Iris pigment epithelial cell (primary cell): ENCODE results near the gene LAMTOR2.
"Not testable (repeated sequence)": the region's sequence is repeated elsewhere in the genome, so short reads cannot be mapped to it uniquely, and the experiment has no call there.

Source experiments
- DNase-seq: peaks from one replicate; pipeline ENCODE4 v3.0.0-alpha.2; 2011; ENCODE audit warnings: low read depth

The LAMTOR2 gene

DNA sequence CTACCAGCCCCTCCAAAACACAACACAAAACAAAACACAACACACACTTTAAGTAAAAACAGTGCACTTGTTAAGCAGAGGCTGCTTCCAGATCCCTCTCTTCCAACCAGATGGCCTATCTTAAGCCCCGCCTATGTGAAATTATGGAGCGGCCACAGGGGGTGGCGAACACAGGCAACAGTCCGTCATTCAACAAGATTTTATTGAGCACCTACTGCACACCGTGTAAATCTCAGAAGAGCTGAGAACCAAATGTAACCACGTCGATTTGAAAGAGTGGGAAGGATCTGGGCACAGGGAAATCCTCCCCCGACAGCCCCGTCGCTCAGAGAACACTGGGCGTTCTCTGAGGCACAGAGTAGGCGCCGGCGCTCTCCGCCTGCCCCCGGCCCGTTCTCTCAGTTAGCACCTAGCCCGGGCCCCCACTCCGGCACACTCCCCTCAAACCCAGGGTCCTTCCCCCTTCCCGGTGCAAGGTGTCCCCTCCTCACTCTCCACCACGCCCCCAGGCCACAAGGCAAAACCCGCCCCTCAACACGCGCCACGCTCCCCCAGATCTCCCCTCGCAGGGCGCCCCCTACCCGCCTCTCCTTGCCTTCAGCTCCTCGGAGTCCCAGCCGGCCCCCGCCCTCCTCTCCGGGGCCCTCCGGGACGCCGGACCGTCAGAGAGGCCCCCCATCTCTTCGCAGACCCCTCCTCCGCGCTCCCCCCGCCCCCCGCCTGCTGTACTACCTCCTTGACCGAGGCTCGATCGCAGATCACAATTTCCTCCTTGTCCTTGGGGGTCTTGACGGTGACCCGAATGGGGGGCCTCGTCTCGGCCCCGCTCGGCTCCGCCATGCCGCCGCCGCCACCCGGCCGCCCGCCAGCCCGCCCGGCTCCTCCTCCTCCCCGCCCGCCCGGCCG is 1.5 kb upstream of the LAMTOR2 start:
- DNase-seq = peak; percentile 84

DNA sequence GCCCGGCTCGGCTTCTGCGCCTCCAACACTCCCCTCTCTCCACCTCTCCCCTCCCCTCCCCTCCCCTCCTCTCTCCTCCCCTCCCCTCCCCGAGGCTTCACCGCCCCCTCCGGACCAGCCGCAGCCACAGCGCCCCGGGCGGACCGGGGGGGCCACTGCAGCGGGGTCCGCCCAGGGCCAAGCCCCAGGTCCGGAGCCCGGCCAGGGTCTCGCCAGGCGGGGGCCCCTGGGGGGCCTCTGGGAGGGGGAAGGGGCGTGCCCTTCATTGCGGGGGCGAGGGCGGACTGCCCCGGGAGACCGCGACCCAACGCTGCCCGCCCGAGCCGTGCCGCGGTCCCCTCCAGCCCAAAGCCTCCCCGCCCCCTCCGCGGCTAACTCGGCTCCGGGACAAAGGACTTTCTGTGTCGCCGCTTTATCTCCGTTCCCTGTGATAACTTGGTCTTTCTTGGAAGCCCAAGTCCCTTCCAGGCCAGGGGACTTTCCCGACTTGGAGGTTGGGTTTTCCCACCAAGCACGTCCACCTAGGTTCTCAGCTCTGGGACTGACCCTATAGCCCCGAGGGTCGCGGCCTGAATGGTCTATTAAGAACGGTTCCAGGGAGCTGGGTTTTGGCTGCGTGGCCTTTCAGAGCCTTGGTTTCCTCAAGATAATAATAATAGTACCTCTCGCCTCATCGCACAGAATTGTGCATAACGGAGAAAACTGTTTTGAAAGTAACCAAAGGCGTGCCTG is 648 bp upstream of the LAMTOR2 start, which contains the start of gene UBQLN4:
UBQLN4 (minus strand) TSS at position 31 of the 732 bp plus-strand sequence. CDS start 97 bp downstream, outside the sequence.
- peak; percentile 85 for DNase-seq

DNA sequence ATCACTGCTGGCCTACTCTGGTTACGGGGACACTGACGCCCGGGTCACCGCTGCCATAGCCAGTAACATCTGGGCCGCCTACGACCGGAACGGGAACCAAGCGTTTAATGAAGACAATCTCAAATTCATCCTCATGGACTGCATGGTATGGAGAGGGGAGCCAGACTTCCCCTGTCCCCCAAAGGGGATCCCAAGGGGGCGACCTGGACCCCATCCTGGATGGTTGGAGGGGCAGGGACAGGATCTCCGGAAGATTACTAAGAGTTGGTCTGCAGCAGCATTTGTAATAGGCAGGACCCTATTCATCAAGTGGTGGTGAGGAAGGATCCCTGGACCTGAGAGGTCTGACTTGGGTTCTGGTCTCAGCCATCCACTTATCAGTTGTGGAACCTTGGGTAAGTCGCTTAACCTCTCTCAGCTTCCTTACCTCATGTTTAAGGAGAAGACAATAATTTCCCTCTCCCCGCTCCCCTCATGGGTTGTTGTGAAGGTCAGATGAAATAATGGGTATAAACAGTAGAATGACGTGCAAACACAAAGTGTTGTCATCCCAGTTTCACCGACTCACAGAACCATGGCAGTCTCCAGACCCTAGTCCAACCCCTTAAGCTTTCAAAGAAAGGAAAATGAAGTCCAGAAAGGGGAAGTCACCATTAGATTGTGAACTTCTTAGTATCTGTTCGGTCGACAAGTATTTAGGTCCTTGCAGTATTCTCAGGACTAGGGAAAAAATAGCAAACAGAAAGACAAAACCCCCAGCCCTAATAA is 883 bp downstream of the LAMTOR2 start:
- no peak for DNase-seq

DNA sequence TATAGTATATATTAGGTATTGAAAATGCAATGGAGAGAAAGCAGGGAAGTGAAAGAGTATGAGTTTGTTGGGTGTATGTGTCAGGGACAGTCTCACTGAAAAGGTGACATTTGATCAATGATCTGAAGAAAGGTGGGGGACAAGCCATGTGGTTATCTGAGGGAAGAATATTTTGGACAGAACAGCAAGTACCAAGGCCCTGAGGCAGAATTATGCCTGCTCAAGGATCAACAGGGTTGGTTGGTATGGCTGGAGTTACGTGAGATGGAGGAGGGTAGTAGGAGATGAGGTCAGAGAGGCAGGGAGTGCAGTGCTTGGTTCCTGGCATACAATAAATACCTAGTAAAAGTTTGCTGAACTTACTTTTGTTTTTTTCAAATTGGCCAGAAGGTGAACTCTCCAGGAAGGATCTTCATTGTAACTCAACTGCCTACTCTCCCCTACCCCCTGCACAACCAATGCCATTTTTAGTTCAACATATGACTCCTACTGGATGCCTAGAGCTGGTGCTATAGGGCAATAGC is 1.8 kb downstream of the LAMTOR2 start:
- no peak for DNase-seq

DNA sequence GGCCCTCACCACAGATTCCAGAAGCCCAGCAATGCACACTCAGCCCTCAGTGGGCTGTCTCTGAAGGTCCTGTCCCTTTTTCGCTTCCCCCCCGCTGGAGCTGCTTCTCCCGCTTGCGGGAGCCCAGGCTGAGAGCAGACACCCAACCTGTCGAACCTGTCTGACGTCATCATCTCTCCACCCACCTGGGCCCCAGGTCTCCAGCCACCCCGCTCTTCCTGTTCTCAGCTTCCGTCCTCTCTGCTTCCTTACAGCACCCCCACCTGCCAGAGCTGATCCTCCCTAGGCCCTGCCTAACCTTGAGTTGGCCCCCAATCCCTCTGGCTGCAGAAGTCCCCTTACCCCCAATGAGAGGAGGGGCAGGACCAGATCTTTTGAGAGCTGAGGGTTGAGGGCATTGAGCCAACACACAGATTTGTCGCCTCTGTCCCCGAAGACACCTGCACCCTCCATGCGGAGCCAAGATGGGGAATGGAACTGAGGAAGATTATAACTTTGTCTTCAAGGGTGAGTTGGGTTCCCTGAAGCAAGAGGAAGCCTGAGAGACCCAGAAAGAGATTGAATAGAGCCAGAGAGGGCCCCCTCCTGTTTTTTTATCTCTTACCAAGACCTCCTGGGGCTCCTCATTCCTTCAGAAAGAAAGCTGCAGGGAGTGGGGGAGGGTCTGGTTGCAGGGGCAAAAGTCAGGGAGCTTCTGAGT is 6.5 kb downstream of the LAMTOR2 start, which contains the start of gene RAB25:
RAB25 (plus strand) TSS at position 224 of the 700 bp plus-strand sequence; CDS start at position 465, 241 bp downstream.
- no peak for DNase-seq

DNA sequence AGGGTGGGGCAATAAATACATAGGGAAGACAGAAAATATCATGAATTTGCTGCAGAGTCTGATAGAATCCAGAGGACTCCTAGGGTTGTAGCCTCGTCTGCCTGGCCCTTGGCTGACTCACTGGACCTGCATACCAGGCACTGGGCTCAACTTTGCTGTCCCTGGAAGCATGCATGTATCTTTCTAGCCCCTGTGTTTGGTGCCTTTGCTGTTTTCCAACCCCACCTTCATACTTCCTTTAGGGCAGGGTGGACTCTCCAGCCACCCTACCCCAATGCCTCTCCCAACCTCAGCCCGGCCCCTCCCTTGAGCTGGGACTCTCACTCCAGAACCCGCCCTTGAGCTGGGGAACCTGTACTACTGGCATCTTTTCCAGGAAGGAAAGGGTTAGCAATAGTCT is 7.6 kb downstream of the LAMTOR2 start:
- DNase-seq = no peak

DNA sequence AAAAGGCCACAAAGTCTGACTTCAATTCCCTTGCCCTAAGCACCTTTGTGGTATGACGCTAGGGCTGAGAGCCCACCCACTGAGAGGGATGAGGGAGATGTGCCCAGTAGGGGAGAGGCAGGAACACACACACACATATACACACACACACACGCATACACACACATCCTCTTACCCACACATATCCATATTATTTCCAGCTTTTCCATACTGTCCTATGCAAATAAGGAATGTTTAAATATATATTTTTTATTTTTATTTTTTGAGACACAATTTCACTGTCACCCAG is 9.4 kb downstream of the LAMTOR2 start:
- no peak for DNase-seq

DNA sequence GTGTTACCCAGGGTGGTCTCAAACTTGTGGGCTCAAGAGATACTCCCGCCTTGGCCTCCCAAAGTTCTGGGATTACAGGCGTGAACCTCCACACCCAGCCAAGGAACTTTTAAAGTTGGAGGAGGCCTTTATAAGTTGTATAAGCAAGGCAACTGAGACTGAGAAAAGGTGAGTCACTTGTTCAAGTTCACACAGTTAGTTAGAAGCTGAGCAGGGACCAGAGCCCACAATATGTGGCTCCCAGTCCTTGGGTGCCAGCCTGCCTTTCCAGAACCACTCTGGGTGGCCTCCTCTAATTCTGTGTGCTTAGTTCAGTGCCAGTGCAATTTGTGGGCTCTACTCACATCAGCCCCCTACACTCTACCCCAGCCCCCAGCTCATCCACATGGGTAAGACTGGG is 10.0 kb downstream of the LAMTOR2 start:
- DNase-seq = no peak

DNA sequence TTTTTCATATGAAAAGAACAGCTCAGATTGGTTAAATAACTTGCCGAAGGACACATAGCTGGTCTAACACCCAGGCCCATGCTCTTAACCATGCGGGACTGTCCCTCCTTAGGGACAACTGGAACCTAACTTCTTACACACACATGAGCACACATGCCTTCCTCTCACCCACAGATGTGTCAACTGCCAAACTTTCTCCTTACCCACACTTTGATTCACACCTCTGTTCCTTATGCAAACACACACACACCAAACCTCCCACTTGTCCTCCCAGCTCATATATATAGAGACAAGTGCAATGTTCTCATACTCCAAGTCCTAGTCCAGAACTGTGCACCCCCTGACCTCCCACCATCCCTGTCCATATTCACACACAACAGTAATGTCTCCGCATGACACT is 10.6 kb downstream of the LAMTOR2 start:
- DNase-seq = no peak

DNA sequence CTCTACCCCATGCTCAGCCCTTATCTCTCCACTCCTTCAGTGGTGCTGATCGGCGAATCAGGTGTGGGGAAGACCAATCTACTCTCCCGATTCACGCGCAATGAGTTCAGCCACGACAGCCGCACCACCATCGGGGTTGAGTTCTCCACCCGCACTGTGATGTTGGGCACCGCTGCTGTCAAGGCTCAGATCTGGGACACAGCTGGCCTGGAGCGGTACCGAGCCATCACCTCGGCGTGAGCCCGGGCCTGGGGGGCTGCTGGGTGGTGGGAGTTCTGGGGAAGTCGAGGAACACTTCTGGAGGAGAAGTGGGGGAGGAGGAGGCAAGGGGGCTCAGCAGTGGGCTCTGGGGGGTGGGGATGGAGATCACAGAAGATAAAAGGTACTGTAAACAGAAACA is 11.3 kb downstream of the LAMTOR2 start:
- DNase-seq = no peak

DNA sequence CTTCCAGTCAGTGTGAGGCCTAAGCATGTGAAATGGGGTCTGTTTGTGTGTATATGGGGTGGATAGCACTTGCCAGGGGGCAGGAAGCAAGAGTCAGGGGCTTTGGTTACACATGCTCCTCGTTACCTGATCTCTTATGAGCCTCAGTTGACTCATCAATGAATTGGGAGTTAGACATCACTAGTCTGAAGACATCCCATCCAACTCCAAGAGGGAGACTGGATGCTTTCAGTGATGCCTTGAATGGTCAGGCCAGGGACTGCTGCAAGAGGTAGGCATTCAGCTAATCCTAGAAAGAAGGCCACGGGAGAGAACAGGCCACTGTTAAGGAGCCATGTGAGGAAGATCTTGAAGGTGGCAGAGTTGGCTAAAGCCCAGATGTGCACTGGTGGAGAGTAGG is 12.7 kb downstream of the LAMTOR2 start:
- DNase-seq = no peak

DNA sequence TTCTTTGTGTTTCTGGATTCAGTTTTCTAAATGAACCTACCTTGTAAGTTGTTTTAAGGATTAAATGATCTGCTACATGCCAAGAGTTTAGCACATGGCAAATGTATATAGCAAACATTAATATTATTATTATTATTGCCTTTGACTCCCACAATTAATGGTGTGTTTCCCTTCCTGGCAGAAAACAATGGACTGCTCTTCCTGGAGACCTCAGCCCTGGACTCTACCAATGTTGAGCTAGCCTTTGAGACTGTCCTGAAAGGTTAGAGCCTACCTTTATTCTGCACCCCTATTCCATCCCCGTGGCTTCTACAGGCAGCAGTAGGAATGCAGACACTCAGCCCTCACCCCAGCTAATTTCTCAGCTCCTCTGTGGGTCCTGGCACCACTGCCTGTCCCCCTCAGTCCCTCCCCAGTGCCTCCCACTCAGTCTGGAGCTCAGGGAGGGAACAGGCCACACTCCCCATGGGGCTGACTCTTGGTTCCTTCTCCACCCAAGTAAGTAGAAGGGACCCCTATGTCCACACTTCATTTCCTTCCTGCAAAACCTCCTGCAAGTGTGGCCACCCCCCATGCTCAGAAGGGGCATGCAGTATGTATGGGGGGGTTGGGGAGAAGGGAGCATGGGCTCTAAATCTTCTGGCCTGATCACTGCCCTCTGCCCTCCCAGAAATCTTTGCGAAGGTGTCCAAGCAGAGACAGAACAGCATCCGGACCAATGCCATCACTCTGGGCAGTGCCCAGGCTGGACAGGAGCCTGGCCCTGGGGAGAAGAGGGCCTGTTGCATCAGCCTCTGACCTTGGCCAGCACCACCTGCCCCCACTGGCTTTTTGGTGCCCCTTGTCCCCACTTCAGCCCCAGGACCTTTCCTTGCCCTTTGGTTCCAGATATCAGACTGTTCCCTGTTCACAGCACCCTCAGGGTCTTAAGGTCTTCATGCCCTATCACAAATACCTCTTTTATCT is 15.2 kb downstream of the LAMTOR2 start:
- DNase-seq = no peak

DNA sequence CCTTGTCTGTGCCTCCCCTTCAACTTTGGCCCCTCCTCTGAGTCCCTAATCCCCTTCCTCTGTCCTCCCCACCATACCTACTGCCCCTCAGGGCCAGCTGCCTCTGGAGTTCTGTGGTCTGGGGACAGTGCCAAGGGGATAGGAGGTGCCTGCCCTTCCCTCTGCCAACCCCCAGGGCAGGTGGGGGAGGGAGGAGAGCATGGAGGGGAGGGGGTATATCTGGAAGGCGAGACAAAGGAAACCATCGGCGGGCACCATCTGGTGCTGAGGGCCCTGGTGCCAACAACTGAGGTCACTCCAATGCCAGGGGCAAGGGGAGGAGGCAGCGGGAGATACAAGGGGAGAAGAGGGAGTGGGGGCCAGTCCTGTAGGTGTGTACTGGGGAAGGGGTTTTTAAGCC is 16.0 kb downstream of the LAMTOR2 start:
- no peak for DNase-seq

DNA sequence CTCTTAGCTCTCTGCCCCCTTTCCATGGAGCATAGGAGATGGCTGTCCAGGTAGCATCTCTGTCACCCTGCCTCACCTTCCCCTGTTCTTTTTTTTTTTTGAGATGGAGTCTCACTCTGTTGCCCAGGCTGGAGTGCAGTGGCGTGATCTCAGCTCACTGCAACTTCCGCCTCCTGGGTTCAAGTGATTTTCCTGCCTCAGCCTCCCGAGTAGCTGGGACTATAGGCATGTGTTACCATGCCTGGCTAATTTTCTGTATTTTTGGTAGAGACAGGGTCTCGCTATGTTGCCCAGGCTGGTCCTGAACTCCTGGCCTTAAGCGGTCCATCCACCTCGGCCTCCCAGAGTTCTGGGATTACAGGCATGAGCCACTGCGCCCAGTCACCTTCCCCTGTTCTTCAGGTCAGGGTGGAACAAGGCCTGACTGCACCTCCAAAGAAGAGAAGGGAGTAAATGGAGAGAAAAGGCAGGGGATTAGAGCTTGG is 16.8 kb downstream of the LAMTOR2 start:
- DNase-seq = not testable (repeated sequence)

DNA sequence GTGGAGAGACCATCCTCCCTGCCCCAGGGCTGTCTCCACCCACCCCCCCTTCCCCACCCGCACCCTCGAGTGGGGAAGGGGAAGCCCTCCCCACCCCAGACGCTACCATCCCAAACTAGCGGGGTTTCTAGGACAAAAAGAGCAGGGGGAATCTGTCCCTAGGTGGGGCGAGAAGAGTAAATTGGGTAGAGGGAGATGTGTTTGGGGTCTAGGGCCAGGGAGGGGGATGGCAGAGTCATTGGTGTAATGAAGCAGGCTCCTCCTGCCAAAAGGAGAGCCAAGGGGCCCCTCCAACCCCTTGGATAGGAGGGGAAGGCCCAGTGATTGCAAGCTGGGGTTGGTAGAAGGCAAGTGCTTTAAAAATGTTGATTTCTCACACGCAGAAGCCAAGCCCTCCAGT is 17.7 kb downstream of the LAMTOR2 start:
- no peak for DNase-seq

DNA sequence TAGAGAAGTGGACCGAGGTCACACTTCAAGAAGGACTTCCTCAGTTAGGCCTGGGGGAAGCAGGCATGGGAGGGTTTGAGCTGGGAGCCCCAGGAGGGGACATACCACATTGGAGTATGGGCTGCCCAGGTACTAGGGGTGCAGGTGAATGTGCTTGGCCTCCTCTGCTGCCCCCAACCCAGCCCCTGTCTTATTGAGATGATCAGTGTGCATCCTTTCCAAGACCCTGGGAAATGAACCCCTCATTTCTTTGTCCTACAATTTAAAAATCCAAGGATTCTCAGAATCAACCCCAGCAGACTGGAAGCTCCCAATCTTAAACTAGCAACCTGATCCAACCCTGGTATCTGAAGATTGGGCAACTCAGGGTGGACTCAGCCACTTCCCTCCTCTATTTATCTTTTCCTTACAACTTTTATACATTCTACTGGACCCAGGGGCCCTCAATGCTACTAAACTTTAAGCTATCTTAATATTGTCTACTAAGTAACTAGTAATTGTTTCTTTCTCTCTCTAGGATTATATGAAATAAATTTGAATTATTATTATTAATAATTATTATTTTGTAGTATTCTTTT is 18.6 kb downstream of the LAMTOR2 start:
- DNase-seq = no peak

DNA sequence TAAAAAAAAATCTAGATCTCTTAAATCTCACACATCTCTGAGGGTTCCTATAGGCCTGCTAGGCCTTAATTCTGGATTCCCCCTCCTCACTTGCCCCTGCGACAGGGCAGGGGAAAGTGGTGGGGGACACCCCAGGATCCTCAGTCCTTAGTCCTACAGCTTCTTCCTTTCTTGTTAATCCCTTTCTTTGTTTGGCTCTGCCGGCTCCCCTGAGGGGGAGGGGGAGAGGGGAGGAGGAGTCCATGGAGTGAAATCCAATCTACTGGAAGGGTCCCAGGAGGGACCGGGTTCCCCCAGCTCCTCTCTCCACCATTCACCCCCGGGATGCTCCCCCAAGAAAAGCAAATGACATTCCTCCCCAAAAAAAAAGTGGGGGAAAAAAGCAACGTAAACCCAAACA is 19.2 kb downstream of the LAMTOR2 start:
- no peak for DNase-seq

DNA sequence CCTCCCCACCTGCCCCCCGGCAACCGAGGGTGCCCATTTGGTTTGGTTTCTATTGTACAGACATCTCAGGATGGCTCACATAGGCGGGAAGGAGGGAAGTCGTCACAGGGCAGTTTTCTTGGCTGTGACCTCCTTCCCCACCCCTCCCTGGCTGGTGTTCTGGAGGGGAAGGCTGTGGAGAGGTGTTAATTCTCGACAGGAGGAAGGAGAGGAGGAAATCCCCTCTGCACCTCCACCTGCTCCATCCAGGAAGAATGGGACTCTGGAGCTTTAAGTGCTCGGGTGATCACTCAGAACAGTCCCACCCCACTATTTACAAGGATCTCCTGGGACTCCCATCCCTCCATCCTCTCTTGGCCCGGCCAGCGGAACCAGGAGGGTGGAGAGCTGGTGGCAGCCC is 20.1 kb downstream of the LAMTOR2 start:
- no peak for DNase-seq

DNA sequence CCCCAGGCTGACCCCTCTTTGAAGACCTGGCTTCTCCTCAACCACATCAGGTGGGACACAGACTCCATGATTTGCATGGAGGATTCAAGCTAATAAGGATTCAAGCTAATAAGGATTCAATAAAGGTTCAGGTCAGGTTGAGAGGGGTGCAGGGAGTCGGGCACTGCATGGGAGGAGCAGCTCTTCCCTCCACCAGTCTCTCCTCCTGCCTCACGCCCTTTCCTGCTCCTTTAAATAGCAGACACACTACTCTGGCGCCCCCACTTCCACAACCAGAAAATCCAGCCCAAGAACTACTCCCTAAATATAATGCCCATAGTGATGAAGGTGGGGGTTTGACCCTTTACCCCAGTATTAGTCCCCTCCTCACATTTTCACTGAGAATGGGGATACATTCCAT is 20.6 kb downstream of the LAMTOR2 start:
- DNase-seq = no peak

DNA sequence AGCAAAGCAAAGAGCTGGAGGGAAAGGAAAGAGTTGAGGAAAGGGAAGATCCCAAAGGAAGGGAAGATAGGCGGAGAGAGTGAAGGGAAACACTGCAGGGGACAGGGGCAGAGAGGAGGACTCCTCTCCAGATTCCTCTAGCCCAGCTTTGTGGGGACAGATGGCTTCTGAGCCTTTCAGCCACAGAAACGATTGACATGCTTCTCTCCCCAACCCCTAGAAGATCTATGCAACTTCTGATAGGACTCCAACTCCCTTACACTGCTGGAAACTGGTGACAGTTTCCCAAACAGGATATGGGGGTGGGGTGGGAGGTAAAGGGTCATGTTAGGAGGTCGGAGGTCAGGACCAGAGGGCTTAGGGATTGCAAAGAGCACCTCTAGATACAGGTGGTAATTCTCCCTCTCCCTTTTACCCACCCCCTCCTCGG is 21.2 kb downstream of the LAMTOR2 start:
- DNase-seq = no peak
